Activated CD4-positive, alpha-beta T cell treated with anti-CD3 and anti-CD28 coated beads for 24 hours (primary cell): ENCODE data around the gene SFRP2.

Experiments used
- DNase-seq, 2 donors: peaks; one replicate each; pipeline ENCODE4 v3.0.0-alpha.2; 2020; ENCODE audit warnings: low read depth in 2 of 2

Gene SFRP2, protein sequence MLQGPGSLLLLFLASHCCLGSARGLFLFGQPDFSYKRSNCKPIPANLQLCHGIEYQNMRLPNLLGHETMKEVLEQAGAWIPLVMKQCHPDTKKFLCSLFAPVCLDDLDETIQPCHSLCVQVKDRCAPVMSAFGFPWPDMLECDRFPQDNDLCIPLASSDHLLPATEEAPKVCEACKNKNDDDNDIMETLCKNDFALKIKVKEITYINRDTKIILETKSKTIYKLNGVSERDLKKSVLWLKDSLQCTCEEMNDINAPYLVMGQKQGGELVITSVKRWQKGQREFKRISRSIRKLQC

GRCh38 chr4:153788413-153789276 lies at the start of gene SFRP2:
SFRP2 (minus strand) TSS chr4:153789083; CDS start chr4:153788835, 248 bp downstream.
- DNase-seq = no peak

GRCh38 chr4:153838564-153838963 lies 49.7 kb upstream of the SFRP2 start:
- no peak for DNase-seq

DNA sequence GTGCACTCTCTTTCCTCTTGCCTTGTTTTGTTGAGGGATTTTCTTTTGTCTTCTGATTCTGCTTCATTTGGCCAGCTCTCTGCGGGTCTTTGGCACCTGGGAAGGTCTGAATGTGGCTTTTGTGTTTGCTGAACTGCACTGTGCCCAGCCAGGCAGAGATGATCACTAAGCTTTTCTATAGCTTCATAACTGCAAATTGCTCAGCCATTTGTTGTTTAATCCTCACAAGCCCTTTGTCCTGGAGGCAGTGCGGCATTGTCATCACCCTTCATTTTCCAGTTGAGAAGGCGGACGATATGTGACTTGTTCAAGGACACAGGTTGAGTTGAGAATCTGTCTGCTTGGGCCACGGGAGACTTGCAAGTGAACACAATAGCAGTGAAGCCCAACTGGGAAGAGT lies 46.0 kb upstream of the SFRP2 start:
- no peak for DNase-seq

DNA sequence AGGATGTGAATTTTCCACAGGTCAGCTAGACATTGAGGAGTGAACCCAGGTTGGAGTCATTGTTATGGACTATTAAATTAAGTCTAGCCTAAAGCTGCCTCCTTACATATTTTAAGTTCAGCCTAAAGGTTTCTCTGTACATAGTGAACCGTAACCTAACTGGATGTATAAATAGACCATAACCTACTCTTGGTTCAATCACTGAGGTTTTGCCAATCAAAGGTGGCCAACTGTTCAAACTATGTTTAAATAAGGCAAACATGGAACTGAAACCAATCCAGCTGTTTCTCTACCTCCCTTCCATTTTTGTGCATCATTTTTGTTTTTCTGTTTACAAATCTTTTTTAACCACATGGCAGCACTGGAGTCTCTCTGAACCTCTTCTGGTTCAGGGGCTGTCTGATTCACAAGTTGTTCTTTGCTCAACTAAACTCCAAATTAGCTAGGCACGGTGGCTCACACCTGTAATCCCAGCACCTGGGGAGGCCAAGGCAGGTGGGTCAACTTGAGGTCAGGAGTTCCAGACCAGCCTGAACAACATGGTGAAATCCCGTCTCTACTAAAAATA lies 43.9 kb upstream of the SFRP2 start:
- DNase-seq = no peak

DNA sequence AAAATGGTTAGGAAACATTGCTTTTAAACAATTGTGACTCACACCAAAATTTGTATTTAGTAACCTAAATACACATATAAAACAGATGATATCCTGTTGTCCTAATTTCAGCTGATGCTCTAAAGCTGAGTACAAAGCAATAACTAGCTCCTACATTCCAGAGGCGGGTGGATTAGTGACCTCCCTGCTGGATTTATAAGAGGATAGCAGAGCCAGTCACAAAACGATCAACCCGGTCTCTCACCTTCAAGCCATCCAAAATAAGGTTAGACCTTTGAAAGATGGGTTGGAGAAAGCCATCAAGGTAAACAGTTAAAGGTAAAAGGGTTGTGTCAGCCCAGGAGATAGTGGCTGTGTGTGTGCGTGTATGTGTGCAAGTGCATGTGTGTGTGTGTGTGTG lies 43.2 kb upstream of the SFRP2 start:
- no peak for DNase-seq

DNA sequence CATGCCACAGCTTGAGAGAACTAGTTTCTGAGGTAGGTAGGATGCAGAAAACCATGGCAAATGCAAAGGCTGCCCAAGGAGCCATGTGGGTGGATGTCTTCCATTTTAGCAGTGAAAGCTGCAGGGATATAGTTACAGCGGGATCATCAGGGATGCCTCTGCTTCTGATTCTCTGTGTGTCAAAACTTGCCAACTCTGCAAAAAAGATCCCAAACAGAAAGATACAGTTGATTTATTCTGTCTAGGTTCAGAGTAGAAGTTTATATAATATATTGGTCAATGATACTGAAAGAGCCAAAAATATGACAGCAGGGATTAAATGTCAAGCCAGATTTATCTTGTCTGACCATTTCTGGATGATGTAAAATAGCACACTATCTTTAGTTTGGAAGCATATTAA lies 42.4 kb upstream of the SFRP2 start:
- no peak for DNase-seq

DNA sequence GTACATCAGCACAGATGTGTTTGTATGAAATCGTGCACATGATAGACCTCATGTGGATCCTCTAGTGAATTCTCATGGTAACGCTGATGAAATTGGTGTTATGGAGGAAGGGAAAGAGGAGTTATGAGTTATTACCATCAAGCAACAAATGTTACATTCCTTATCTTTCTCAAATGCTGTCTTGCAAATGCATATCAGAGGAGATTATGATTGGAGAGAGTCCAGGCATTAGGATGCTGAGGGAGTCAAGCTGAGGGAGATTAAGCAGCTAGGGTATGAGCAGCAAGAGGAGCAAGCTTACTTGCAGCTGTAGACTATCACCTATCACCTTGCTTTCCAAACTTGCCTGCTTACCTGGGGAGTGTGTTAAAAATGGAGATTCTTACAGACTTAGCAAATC lies 36.8 kb upstream of the SFRP2 start:
- DNase-seq = no peak

GRCh38 chr4:153825126-153825525 lies 36.2 kb upstream of the SFRP2 start:
- no peak for DNase-seq

DNA sequence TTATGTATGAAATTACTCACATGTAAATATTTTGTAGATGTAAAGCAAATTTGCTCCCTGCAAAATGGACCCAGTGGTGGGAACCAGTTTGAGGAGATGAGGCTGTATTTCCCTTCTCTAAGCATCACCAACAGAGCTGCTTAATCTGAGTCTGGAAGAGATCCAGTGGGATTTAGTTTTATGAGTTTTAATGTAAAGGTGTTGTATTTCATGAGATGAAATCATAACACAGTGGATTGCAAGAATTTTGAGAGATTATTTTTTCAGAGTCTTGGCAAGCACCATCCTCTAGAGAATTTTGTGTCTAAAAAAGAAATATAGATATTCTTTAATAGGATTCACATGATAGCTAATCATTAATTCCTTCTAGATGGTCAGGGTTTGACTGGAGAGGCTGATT lies 35.6 kb upstream of the SFRP2 start:
- DNase-seq = no peak

GRCh38 chr4:153823483-153823882 lies 34.6 kb upstream of the SFRP2 start:
- DNase-seq = no peak

GRCh38 chr4:153822316-153822715 lies 33.4 kb upstream of the SFRP2 start:
- DNase-seq = no peak

- no peak for DNase-seq
Observed at GRCh38 chr4:153817466-153817865, 28.6 kb upstream of the SFRP2 start.

DNA sequence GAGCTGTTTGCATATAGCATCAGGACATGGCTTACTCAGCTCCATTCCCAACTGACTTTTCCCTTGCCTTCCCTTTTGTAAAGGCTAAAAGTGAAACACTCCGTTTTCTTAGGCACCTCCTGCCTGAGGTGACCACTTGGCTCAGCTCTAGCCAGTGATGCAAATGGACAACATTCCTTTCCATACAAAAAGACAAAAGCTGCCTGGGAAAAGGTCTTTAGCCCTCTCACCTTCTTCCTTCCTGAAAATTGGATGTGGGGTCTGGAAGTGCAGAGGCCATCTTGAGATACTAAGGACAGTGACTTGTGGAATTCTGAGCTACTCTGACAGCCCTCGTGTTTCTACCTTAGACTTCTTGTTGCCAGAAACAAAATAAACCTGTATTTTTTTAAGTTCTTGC lies 27.7 kb upstream of the SFRP2 start:
- no peak for DNase-seq

DNA sequence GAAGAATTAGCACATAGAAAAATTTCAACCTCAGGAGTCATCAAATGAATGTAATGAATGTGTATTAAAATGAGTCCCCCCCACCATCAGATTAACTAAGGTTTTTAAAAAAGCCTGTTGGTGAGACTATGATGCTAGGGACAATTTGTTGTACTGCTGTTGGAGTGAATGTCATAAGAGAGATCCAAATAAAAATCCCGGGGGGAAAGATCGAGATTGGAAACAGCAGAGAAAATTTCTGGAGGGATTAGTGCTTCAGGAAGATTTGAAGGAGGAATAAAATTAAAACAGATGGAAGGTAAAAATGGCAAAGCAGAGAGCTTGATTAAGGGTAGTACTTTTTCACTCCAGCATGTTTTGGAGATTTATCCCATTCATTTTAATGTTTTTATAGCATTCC lies 25.9 kb upstream of the SFRP2 start:
- no peak for DNase-seq

- DNase-seq = no peak
Observed at GRCh38 chr4:153809916-153810810, 21.3 kb upstream of the SFRP2 start.

DNA sequence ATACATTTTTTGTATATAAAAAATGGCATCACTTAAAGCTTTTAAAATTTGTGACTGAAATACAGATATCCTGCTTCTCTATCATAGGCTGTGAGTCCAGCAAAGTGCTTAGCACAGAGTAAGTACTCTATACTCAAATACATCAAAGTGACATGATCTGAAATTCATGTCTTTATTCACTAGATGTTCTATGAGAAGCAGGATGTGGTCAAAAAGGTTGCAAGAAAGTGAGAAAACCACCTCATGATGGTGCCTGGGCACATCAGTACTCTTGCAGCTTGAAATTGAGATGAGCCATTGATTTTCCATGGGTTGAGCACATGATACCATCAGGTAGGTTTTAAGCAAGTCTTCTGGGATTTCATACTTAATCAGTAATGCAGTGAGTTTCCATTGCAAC lies 20.4 kb upstream of the SFRP2 start:
- no peak for DNase-seq

- DNase-seq = no peak
Observed at GRCh38 chr4:153808175-153808574, 19.3 kb upstream of the SFRP2 start.

- DNase-seq = no peak
Observed at GRCh38 chr4:153806073-153806472, 17.2 kb upstream of the SFRP2 start.

DNA sequence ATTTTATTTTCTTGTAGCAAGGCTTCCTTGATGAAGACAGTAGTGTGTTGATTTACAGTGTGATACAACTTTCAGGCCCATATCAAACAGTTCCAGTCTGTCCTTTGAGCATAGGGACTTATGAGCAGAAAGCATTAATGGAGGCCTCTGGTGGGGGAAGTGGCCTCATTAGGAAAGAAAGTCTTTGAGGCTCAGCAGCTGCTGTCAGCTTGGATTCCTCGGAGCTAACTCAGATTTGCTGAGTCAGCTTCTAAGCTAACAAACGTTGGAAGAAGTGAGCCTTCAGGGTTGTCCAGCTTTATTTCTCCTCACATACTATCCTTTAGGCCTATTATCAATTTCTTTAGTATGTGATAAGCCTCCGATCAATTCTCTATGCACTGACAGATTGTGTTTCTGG lies 15.8 kb upstream of the SFRP2 start:
- no peak for DNase-seq

DNA sequence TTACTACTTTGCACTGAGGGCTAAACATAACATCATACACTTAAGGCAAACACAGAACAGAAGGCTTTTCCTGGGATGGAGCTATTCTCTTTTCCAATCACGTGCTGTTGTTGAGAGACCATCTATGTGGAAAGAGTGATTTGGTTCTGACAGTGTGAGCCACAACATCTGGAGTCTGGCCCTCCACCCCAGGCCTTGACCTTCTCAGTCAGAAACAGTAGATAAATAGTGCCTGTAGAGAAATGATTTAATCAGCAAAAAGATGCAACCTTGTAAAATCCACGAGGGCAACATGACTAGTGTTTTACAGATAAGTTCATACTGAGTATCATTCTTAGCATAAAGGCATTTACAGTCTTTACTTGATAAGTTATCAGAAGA lies 10.8 kb upstream of the SFRP2 start:
- DNase-seq = no peak

GRCh38 chr4:153798901-153799693 lies 10.2 kb upstream of the SFRP2 start:
- DNase-seq = no peak
